Sigmoid colon (tissue), 4 donors: ENCODE results near the gene VMP1.
"Not testable (repeated sequence)": the region's sequence is repeated elsewhere in the genome, so short reads cannot be mapped to it uniquely, and the experiment has no call there.

Experiments
- CTCF ChIP-seq, 4 experiments: fragments of 450-650 bp in 3 of 4; fragments of 200-600 bp in 1 of 4; IDR thresholded peaks; one replicate each; pipeline ENCODE4 v1.5.1; 2016 to 2019; ENCODE audit warnings: antibody characterized with exemption in 4 of 4, mild to moderate bottlenecking in 3 of 4, moderate library complexity in 2 of 4
- POLR2AphosphoS5 ChIP-seq, 4 donors: sonication (generic); formaldehyde crosslinking; IDR thresholded peaks; one replicate each; pipeline ENCODE4 v1.6.1; 2017; ENCODE audit warnings: antibody characterized with exemption in 4 of 4

- not testable (repeated sequence) for TF ChIP-seq CTCF, POLR2AphosphoS5 (IDR thresholded peaks at IDR 0.05)
Observed at GRCh38 chr17:59755069-59755468, 47.6 kb downstream of the VMP1 start.
